Caki2 (cell line): Measurements from ENCODE around the gene NCAM1. TPM values are rescaled to one million over a fixed set of nuclear protein-coding genes. Genes with fewer than 3 reads are reported as not detected.
"Not testable (repeated sequence)": the region's sequence is repeated elsewhere in the genome, so short reads cannot be mapped to it uniquely, and the experiment has no call there.

ENCODE experiments used
- DNase-seq: peaks from one replicate; pipeline ENCODE4 v3.0.0-alpha.2; 2015; ENCODE audit warnings: low read depth
- in situ Hi-C: cut with HindIII; loops from 2 replicates; pipeline ENCODE4 v1.10.0; 2016; ENCODE audit warnings: low sequenced_read_pairs, low pct_unique_long_range_greater_than_20kb, mixed read lengths
- total RNA-seq: library from RNA; depleted of rRNA; stranded (reverse); fragments of >200 nt; shearing (Covaris generic); gene quantifications from 2 replicates; pipeline ENCODE4 v1.2.3, GENCODE V29; 2014; ENCODE audit warnings: low replicate concordance

NCAM1 gene
- total RNA-seq, 1 experiment from 2014 or later, result 7.5 TPM

- DNase-seq, result no peak
- in situ Hi-C loops, result no loop called here
Observed at GRCh38 chr11:113293936-113294335, 332.7 kb downstream of the NCAM1 start.

DNA sequence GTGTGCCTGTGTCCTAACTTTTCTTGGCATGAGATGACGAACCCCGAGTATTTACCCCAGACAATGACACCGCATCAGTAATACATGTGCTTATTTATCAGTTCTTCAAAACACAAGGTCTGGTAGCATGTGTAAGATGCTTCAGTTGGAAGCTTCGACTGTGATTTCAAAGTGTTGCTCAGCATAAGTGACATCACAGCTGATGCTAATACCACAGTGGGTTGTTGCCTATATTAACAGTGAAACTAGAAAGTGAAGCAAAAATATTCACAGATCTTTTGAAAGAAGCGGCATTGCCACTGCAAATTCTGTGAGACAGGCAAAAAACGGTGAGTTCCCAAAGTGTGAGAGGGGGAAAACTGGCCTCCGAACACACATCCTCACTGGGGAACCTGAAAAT is 334.8 kb downstream of the NCAM1 start:
- no peak for DNase-seq
- in situ Hi-C loops, result no loop called here

- in situ Hi-C loops, result no loop called here
- DNase-seq, result no peak
Observed at GRCh38 chr11:113296447-113297205, 335.4 kb downstream of the NCAM1 start.

- not testable (repeated sequence) for DNase-seq
Observed at GRCh38 chr11:113298496-113298895, 337.3 kb downstream of the NCAM1 start.

DNA sequence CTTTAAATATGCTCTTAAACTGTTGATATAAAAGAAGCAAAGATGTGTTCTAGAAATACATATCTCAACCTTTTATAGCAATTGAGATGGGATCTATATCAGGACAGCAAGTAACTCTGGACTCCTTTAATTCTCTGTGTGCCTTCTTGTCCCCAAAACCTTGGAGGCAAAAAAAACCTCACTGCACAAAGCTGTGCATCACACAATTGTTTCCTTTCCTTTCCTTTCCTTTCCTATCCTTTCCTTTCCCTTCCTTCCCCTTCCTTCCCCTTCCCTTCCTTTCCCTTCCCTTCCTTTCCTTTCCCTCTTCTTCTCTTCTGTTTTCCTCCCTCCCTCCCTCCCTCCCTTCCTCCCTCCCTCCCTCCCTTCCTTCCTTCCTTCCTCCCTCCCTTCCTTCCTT is 343.7 kb downstream of the NCAM1 start:
- no peak for DNase-seq
- in situ Hi-C loops, result no loop called here

More at GRCh38 chr11:113298496-113298895, 337.3 kb downstream of the NCAM1 start:
- in situ Hi-C loops, result not testable (repeated sequence)

DNA sequence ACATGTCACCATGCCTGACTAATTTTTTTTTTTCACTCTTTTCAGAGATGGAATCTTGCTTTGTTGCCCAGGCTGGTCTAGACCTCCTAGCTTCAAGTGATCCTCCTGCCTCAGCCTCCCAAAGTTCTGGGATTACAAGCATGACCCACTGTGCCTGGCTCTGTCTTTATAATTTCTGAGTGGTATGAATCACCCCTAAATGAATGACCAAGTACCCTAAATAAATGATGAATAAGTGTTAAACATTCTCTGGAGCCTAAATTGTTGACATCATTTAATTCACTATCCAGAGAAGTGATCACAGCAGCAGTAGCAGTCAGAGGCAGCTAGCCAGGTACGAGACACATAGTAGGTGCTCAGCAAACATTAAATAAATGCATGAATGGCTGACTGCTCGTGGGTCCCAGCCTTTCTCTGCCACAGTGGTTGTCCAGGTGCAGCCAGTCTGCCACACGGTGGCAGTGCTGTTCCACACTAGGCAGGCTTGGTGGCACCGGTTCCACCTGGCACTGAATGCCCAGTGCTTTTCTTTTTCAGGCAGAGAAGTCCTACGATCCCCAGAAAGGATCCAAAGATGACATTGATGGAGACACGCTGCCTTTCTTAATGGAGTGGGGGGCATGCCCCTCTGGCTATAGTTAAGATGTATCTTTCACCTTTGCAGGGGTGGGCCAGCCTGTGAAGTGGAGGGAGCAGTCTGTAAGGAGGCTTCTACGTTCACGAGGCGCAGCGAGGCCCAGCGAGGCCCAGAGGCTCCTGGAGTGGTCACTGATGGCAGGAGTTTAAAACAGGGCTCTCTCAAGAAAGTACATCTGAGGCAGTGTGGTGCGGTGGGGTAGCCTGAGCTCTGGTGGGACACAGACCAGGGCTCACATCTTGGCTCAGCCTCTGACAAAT is 344.5 kb downstream of the NCAM1 start:
- DNase-seq, result peak; percentile 25
- in situ Hi-C loops, result no loop called here

GRCh38 chr11:113308601-113309000 is 347.4 kb downstream of the NCAM1 start:
- in situ Hi-C loops, result no loop called here
- no peak for DNase-seq

- no peak for DNase-seq
- in situ Hi-C loops, result no loop called here
Observed at GRCh38 chr11:113311536-113311935, 350.3 kb downstream of the NCAM1 start.

DNA sequence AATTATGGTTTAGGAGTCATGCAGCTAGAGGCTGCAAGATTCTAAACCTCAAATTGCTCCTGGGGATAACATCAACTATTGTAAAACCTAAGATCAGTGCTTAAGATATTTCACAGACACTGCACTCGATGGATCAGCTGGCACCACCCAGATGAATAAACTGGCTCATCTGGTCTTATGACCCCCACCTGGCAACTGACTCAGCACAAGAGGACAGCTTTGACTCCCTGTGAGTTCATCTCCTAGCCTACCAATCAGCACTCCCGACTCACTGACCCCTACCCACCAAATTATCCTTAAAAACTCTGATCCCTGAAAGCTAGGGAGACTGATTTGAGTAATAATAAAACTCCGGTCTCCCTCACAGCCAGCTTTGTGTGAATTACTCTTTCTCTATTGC is 352.4 kb downstream of the NCAM1 start:
- in situ Hi-C loops, result no loop called here
- no peak for DNase-seq

- DNase-seq, result no peak
- in situ Hi-C loops, result no loop called here
Observed at GRCh38 chr11:113314065-113314388, 352.8 kb downstream of the NCAM1 start.

GRCh38 chr11:113314389-113315301 is 353.4 kb downstream of the NCAM1 start, which contains the start of gene TTC12:
TTC12 (plus strand) TSS chr11:113314583; CDS start chr11:113316258, 1,675 bp downstream.
- in situ Hi-C loops, result no loop called here
- peak; percentile 82 for DNase-seq

GRCh38 chr11:113315811-113316210 is 354.6 kb downstream of the NCAM1 start:
- in situ Hi-C loops, result no loop called here
- DNase-seq, result no peak

DNA sequence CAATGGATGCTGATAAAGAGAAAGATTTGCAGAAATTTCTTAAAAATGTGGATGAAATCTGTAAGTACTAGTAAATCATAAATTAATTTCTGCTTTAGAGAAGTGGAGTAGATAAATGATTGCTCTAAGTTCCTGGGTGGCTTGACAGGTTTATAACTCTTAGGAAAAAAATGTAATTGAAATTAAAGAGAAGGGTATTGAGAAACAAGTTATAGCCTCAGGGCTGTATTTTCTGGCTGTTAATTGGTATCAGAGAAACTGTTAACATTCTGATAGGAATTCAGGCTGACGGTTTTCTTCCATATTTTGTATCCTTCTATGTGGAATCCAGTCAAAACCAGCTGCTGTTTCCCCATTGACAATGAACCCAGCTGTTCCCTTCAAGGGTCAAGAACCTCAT is 355.0 kb downstream of the NCAM1 start:
- in situ Hi-C loops, result no loop called here
- no peak for DNase-seq

DNA sequence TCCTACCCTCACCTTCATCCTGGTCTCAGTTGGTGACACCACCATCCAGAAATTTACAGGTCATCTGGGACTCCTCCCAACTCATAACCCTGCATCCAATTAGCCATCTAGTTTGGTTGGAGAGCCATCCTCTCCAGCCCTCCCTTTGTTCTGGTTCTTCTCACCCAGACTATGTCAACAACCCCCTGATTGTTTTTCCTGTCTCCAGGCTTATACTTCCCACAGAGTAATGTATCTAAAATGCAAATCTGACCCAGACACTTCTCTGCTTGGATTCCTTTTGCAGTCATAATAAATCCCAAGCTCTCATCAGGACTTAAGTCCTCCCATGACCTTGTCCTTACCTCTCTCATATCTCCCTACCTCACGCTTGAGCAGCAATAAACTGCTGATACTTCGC is 356.1 kb downstream of the NCAM1 start:
- DNase-seq, result no peak
- in situ Hi-C loops, result no loop called here

DNA sequence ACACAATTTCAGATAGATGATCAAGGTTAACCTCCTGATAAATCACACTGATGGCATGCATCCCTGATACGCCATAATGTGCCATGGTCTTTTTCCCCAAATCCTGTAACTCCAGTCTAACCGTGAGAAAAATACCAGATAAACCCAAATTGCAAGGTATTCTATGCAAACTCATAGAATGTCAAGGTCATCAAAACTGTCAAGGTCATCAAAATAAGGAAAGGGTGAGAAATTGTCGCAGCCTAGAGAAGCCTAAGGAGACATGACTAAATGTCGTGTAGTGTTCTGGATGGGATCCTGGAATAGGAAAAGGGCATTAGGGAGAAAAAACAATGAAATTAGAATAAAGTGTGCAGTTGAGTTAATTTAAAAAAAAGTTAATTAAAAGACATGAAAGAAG is 357.9 kb downstream of the NCAM1 start:
- in situ Hi-C loops, result no loop called here

DNA sequence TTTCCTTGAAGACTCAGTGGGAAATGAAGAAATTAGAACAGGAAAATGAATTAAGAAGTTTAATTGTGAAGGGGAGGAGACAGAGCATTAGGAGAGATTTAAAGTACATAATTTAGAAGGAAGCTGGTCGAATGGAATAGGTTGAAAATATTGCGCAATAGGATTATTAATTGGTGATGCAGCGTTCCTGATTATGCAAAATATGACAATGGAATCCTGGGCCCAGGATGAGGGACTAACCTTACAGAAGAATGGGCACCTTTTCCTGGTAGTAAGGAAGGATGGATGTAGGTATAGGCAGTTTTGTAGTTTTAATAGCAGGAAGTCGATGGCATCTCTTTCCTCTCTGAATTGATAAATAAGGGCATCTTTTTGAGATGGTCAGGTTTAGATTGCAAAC is 360.9 kb downstream of the NCAM1 start:
- DNase-seq, result no peak
- in situ Hi-C loops, result no loop called here

More for the DNA sequence above, 357.9 kb downstream of the NCAM1 start:
- DNase-seq, result no peak

GRCh38 chr11:113324250-113324649 is 363.0 kb downstream of the NCAM1 start:
- in situ Hi-C loops, result no loop called here
- no peak for DNase-seq
